GM06990 (cell line): ENCODE data around the gene RPS6KB2.
A peak's percentile ranks its signal among the peaks of the same experiment; 100 is the strongest.

ENCODE experiments used
- DNase-seq: peaks from one replicate; pipeline ENCODE4 v3.0.0-alpha.2; 2011; ENCODE audit not compliant: insufficient read length; ENCODE audit errors: extremely low read depth
- H3K27me3 ChIP-seq: replicated peaks from 2 replicates; pipeline ENCODE4 v1.6.0; 2011; ENCODE audit warnings: low read length; ENCODE audit not compliant: control insufficient read depth, insufficient read depth
- H3K36me3 ChIP-seq: 2 replicates; pipeline ENCODE4 v1.5.1; 2011; ENCODE audit warnings: low read length; ENCODE audit not compliant: control insufficient read depth, insufficient read depth
- H3K4me3 ChIP-seq: replicated peaks from 2 replicates; pipeline ENCODE4 v1.5.1; 2011; ENCODE audit warnings: low read depth, mild to moderate bottlenecking, control low read depth, low read length
- CTCF ChIP-seq: IDR thresholded peaks from 2 replicates; pipeline ENCODE4 v1.5.1; 2011; ENCODE audit warnings: low read length, control low read depth, mild to moderate bottlenecking, inconsistent platforms; ENCODE audit not compliant: insufficient read depth, poor library complexity, severe bottlenecking

RPS6KB2 gene

GRCh38 chr11:67392183-67392715 lies 36.0 kb upstream of the RPS6KB2 start:
- DNase-seq = no peak
- peak overlapping the region; percentile 98 for H3K4me3 ChIP-seq
- TF ChIP-seq CTCF = no peak

GRCh38 chr11:67393437-67393836 lies 34.9 kb upstream of the RPS6KB2 start:
- DNase-seq = no peak
- no peak for TF ChIP-seq CTCF
- no peaks in the 10 kb centered on the region for H3K27me3 ChIP-seq
- peaks cover 24% of the 10 kb centered on the region for H3K36me3 ChIP-seq
- H3K4me3 ChIP-seq = no peak overlapping the region

More at GRCh38 chr11:67392183-67392715, 36.0 kb upstream of the RPS6KB2 start:
- no peaks in the 10 kb centered on the region for H3K27me3 ChIP-seq
- peaks cover 13% of the 10 kb centered on the region for H3K36me3 ChIP-seq

GRCh38 chr11:67393990-67394389 lies 34.3 kb upstream of the RPS6KB2 start:
- TF ChIP-seq CTCF = no peak
- Histone ChIP-seq H3K4me3 (no peak overlapping the region), H3K36me3 (peaks cover 30% of the 10 kb centered on the region), H3K27me3 (no peaks in the 10 kb centered on the region)
- DNase-seq = no peak

- peaks cover 36% of the 10 kb centered on the region for H3K36me3 ChIP-seq
- H3K27me3 ChIP-seq = no peaks in the 10 kb centered on the region
- no peak for DNase-seq
- H3K4me3 ChIP-seq = no peak overlapping the region
- TF ChIP-seq CTCF = no peak
These were observed 32.6 kb upstream of the RPS6KB2 start for GRCh38 chr11:67395555-67396258.

- Histone ChIP-seq H3K36me3 (peaks cover 36% of the 10 kb centered on the region), H3K4me3 (no peak overlapping the region), H3K27me3 (no peaks in the 10 kb centered on the region)
- TF ChIP-seq CTCF = no peak
- no peak for DNase-seq
These were observed 32.1 kb upstream of the RPS6KB2 start for GRCh38 chr11:67396259-67396581.
